Transverse colon (tissue), 4 donors: ENCODE measurements around the gene TBC1D8.

ENCODE experiments used
- CTCF ChIP-seq, 5 experiments: fragments of 200-600 bp in 3 of 5; fragments of 450-650 bp in 2 of 5; sonication (generic) in 3 of 5; IDR thresholded peaks; 1 replicate in 2 of 5; 2 replicates in 3 of 5; pipeline ENCODE4 v1.5.1; 2016 to 2017; ENCODE audit warnings: antibody characterized with exemption in 5 of 5, inconsistent platforms in 3 of 5, mild to moderate bottlenecking in 2 of 5, moderate library complexity in 1 of 5
- EP300 ChIP-seq: sonication (generic); formaldehyde crosslinking; IDR thresholded peaks from one replicate; pipeline ENCODE4 v1.6.1; 2017; ENCODE audit warnings: antibody characterized with exemption, low read depth
- POLR2A ChIP-seq: fragments of 450-650 bp; IDR thresholded peaks from one replicate; pipeline ENCODE4 v1.6.1; 2016; ENCODE audit warnings: antibody characterized with exemption, mild to moderate bottlenecking, moderate library complexity
- POLR2AphosphoS5 ChIP-seq, 3 donors: sonication (generic); formaldehyde crosslinking; IDR thresholded peaks; one replicate each; pipeline ENCODE4 v1.6.1; 2016; ENCODE audit warnings: antibody characterized with exemption in 3 of 3

DNA sequence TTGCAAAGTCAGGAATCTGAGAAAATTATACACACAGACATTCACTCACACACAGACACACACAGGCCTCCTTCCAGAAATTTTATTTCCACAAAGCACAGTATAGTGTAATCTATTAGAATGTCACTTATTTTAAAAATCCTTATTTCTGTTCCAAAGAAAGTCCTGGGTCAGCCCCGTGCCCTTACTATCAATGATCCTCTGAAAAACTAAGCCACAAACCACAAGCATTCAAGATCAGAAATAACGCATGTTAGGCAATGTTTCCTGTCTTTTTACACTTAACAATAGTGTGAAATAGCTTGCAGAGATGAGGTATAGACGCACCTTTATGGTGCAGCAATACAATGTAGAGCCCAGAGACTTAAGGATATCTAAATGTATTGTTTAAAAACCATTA is 25.8 kb downstream of the TBC1D8 start:
- TF ChIP-seq CTCF (IDR thresholded peaks at IDR 0.05) (no peak), POLR2A (no peak), POLR2AphosphoS5 (IDR thresholded peaks at IDR 0.05) (no peak), EP300 (no peak)
